ENCODE data around the gene FAM53B.

The FAM53B gene

DNA sequence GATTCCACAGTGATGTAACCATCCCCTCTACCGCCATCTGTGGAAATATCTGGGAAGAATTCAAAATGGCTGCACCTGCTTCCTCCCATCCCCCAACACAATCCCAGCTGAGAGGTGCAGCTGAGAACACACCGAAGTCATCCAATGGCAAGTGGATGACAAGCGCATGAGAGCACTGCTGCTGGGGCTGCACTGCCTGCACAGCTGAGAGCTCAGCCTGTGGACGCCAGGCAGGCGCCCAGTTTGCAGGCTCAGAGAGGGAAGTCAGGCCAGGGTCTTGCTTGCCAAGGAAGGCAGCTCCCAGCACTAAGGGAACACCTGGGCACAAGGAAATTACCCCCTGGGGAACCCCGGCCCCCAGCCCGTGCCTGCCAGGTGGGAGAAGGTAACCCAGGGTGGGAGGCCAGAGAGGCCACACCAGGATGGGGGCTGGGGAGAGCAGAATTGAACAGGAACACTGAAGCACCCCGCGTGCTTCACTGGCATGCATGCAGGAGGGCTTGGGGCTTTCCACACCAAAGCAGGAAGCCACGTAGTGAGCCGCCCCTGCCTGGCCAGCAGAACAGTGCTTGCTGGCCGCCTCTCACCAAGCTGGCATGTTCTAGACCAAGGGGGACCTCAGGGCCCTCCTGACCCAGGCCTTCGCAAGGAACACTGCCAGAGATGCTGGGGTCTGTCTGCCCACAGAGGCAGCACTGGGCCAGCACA, 46.2 kb downstream of the FAM53B start:
- DNase-seq (ENCODE audit: low read depth, low spot score): no peak

DNA sequence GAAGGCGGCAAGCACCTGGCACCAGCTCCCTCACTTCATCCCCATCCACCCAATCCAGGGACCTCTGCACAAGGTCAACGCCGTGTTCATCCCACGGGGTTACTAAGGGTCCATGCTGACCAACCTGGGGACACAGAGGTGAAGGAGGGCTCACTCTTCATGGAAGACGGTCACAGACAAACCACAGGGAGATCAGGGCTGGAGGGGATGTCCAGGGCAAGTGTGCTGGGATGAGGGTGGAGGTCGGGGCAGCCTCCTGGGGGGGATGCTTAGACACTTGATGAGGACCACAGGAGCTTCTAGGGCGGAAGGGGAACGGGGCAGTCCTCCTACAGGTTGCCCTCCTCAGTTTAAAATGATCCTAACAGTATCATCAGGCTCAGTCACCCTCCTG, 46.7 kb downstream of the FAM53B start:
- DNase-seq (ENCODE audit: low read depth, low spot score): no peak

DNA sequence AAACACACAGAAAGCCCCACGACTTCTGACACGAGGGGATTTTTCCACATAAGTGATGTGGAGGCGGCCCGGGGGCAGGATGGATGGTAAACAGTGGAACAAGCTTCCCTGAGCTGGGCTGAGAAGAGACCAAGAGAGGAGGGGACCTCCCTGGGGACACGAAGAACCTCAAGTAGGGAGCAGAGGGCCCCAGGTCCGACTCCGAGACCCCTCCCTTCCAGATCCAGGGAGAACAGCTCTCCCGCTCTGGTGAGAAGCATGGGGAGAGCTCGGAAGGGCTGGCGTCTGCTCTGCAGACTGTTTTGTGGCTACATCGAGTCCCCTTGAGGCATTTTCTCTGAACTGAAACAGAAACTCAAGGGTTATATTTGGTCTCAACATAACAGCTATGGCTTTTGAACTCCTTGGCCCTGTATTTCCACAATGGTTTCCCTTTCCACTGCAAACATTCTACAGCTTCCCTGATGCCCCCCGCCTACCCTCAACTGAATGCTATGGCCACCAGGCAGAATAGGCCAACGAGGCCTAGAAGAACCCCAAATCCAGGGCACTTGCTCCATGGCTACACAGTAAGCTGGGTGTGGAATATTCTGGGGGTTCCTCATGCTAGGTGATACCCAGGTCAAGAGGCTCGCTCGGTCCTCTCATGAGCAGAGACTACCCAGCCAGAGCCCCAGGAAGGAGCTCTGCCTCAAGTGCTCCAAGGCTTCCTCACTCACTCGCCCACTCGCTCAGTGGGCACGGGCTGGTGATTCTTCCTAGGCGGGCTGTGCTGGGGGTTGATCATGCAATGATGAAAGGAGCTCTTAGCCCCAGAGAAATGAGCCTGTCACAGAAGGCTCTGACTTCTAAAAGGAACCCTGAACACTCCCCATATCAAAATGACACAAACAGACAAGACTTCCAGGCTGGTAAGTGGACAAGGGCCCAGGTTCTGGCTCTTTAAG, 47.5 kb downstream of the FAM53B start:
- no peak for DNase-seq (ENCODE audit: low read depth, low spot score)

DNA sequence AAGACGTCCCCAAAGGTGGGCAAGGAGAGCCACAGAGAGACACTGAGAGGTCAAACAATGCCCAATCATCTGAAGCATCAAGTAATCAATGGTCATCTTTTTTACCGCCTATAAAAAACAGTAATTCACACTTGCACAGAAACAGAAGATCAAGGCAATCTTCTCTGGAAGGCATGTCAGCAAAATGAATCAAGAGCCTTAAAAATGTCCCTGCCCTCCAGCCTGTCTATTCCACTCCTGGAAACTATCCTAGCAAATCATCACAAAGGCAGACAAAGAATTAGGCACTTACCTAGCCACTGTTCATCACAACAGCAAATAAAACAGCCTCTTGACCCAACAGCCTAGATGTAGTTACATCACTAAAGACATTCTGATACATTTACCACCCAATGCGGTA, 48.9 kb downstream of the FAM53B start:
- DNase-seq (ENCODE audit: low read depth, low spot score): no peak

DNA sequence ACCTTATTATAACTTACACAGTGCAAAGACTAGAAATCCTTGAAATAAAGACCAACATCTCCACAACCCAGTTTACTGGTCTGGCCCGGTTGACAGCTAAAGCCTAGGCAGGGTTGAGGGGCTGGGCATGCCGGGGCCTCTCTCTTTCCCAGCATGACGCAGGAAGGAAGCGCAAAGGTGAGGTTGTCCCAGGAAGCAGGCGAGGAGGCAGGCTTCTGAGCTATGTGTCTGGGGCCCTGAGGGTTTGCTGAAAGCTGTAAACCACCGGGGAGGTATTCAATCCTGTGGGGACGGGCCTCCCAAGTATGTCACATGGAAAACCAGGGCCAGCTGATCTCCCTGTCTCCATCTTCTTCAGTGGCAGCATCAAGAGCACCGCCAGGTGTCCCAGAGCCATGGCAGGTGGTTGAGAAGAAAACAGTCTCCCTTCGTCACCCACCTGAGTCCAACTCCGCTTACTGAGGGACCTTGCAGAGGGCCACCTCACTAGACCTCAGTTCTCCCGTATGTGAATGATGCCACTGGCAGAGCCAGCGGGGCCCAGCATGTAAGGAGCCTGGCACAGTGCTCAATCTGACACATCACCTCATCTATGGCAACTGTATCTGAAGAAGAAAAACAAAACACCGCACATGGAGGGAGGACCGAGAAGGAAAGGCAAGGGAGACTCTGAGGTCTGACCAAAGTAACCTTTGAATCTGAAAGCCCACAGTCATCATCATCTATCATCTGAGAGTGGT, 49.5 kb downstream of the FAM53B start:
- DNase-seq (ENCODE audit: low read depth, low spot score): no peak

DNA sequence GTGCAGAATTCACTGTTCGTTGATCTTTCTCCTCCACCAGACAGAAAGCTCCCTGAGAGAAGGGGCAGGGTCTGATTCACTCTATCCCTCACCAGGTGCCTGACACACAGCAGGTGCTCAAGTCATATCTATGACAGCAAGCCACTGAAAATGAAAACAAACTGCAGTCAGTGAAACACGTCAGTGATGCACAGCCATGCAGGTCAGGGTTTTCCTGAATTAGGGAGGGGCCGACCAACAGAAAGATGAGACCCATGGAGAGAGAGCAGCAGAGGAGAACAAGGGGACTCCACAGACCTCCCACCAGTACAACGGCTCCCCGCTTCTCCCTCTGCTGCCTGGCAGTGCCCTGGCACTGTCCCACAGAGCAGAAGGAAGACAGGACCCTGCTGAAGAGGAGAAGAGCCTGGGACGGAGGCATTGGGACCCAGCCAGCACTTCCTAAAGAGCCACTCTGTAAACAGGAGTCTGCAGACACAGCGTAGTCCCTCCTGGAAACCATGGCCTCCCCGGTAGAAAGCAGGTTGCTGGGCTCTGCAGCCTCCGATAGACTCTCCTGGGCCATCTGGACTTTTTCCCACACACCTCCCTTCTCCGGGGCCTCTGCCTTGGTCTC, 50.3 kb downstream of the FAM53B start:
- DNase-seq (ENCODE audit: low read depth, low spot score): no peak

DNA sequence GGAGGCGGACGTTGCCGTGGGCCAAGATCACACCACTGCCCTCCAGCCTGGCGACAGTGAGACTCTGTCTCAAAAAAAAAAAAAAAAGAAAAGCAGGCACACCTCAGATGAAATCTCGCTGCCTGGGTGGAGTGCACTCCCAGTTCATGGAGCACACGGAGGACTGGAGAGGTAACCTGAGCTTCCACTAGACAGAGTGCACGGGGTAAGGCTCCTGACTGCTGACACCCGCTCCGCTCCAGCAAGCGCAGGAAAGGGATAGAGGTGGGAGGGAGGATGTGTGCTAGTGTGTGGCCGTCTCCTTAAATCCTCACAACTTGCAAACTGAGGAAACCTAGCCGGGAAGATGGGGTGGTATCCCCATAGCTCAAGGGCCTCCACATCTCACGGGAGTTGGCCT, 50.8 kb downstream of the FAM53B start:
- no peak for DNase-seq (ENCODE audit: low read depth, low spot score)

DNA sequence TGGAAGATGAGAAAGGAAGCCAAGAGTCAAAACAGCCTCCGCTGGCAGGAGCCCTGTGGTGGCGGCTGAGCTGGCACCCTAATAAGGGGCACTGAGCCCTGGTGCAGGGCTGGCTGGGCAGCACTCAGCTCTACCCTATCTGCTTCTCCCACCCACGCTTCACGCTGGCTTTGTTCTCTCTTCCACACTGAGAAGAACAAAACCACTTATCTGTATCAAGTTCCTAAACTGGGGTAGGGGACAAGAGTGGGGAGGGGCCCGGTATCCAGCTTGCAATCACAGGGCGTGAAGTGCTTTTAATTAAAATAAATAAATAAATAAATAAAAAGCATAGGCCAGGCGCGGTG, 52.1 kb downstream of the FAM53B start:
- no peak for DNase-seq (ENCODE audit: low read depth, low spot score)

DNA sequence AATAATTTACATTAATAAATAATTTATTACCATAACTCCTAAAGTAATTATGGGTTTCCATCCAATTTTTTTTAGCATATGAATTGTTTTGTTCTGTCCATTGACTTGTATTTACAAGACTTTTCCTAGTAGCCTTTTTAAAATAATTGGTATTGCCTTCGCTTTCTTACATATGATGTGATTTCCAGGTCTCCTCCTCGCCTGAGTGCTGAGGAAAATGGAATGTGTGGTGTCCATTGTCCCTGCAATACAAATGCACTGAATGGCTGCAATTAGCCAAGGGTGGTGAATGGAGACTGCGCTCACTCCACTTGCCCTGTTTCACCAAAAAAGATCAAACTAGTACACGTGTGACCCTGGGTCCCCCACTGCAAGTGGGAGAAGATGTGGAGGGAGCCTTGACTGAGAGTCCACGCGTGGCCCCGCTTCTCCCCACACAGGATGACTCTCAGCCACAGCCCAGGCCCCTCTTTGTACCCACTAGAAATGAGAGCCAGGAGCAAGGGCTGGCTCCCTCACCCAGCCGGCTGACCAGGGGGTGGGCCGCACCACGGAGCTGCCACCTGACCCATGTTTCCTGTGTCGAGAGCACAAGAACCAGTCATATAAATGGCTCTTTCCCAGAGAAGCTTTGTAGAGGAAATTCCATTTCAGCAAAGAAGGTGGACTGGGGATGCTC, 52.6 kb downstream of the FAM53B start:
- DNase-seq (ENCODE audit: low read depth, low spot score): no peak

DNA sequence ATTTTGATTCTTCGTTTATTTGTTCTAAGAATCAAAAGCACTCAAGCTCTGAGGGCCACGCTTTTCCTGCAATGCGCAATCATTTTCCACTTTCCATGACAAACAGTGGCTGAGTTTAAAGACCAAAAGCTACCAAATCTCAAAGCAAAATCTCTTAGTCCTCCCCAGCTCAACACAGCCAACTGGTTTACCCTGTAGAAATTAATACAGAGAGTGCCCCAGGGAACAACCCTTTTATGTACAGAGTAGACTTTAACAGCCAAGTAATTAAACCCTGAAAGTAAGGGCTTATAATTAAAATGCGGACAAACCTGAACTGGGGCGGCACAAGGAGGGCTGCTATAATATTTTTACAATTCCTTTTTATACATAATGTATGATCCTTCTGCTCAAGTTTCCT, 53.2 kb downstream of the FAM53B start:
- no peak for DNase-seq (ENCODE audit: low read depth, low spot score)

DNA sequence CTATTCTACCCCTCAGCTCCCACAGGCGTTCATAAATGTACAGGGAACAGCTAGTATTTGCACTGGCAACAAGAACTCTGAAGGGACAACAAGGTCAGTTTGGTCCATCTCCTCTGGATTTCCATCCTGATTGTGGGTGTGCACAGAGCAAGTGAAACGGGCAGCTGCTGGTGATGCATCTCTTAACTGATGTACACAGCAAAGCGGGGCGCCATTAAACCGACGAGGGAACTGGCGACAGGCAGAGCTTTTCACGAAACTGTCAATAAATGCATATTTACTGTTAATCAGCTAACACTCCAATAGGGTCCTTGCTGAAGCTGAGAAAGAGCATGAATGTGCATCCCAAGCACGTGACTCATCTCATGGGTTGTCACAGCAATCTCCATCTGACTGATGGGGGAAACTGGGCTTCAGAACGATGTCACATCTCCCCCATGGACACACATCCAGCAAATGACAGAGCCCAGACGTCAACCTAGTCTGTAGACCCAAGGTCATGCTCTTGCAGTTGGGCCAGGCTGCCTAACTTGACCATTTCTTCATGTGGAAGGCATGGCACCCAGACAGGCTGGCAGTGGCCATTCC, 54.2 kb downstream of the FAM53B start:
- no peak for DNase-seq (ENCODE audit: low read depth, low spot score)

DNA sequence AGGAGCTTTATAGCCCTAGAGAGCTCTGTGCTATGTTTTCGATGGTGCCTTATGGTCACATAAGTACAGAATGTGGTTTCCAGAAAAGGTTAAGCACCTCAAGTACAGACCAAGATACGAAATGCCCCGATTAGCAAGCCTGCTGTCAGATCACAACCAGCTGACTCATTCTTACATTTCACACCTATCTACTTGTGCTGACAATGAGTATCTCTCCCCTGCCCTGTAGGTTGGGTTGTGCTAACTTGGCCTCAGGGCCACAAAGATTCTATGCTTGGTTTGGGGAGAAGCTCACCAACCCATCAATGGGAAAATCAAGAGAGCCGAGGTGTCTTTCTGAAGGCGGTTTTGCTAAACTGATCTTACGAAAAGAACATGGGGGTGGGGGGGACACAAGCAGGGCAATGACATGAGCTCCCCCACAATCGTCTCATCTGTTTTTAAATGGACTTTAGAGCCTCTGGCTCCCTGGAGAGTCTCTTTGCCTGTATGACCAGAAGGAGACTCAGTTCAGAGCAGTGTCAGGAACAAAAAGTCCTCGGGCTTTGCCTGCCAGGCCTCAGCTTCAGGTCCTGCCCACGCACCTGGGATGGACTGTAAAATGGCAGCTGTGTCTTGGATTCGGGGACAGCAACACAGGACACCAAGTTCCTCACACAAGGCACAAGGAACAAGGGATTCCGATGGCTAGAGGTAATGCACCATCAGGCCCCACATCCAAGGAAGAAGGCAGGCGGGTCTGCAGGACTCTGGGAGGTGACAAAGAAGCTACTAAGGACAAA, 55.1 kb downstream of the FAM53B start:
- peak; percentile 25 for DNase-seq (ENCODE audit: low read depth, low spot score)

DNA sequence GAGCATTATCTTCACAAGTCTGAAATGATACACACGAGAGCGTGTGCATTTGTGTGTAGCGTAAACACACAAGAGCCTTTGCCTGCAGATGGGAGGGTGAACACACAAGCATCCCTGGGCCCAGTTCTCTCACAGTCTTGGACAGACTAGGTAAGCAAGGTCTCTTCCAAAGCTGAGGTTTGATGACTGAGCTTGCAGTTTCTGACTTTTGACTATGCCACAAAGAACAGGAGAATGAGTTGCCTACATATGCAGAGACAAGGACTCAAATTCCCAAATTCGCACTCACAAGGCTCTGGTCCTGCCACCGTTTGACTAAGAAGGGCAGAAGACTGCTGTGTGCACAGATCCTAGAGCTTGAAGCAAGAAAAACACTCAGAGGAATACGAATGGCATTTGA, 55.8 kb downstream of the FAM53B start:
- no peak for DNase-seq (ENCODE audit: low read depth, low spot score)

DNA sequence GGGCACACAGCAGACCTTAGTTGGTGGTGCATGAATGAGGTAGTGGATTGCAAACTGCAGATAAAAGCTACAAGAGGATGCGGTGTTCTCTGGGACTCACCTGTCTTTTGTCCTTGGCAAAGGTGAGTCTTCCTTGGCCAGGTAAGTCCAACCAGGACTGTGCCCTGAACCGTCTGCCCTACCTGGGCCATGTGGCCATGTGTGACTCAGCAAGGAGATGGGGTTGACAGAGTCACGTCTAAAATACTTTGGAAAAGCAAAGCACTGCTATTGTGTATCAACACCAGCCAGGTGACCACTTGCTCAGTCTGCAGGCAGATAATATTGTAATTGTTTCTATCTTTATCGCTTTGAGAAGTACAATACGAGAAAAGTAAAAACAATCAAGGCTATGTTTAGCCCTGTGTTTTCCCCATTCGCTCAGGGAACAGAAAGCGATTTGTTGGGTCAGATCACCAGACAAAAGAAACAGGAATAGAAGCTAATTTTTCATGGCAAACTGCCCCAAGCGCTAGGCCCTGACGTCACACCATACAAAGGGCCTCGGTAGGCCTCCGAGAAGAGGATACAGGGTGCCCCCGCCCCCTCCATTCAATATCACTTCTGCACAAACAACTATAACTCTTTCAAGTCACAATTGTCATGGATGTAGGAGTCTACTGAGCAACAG, 57.3 kb downstream of the FAM53B start:
- no peak for DNase-seq (ENCODE audit: low read depth, low spot score)

DNA sequence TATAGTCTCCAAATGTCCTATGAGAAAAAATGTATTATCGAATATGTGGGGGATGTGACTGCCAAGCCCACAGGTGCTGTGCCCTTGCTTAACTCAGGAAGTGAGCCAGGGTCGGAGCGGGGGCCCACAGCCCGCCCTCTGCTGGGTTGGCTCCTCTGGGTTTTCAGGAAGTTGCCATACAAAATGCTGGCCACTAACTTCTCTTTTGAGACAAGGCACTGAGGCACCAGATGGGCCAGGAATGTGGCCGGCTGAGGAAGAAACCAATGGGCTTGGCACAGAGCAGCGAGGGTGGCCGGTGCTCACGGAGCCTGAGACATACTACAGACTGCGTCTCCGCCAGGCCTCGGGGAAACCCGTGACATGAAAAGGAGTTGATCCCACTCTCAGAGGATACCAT, 58.9 kb downstream of the FAM53B start:
- DNase-seq (ENCODE audit: low read depth, low spot score): no peak

DNA sequence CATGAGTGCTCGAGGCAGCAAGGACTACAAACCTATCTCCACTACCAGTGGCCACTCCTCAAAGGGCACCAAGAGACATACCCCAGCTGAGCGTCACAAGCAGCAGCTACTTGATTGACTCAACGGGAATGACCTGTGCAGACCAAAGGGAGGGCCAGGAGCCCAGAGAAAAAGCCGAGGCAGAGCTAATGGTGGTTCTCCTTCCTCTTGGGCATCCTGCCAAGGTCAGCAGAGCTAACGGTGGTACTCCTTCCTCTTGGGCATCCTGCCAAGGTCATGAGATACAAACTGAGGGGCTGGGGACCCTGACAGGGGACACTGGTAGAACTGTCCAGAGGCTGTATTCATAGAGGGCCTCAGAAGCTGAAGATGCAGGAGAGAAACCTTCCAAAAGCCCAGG, 60.4 kb downstream of the FAM53B start:
- no peak for DNase-seq (ENCODE audit: low read depth, low spot score)

DNA sequence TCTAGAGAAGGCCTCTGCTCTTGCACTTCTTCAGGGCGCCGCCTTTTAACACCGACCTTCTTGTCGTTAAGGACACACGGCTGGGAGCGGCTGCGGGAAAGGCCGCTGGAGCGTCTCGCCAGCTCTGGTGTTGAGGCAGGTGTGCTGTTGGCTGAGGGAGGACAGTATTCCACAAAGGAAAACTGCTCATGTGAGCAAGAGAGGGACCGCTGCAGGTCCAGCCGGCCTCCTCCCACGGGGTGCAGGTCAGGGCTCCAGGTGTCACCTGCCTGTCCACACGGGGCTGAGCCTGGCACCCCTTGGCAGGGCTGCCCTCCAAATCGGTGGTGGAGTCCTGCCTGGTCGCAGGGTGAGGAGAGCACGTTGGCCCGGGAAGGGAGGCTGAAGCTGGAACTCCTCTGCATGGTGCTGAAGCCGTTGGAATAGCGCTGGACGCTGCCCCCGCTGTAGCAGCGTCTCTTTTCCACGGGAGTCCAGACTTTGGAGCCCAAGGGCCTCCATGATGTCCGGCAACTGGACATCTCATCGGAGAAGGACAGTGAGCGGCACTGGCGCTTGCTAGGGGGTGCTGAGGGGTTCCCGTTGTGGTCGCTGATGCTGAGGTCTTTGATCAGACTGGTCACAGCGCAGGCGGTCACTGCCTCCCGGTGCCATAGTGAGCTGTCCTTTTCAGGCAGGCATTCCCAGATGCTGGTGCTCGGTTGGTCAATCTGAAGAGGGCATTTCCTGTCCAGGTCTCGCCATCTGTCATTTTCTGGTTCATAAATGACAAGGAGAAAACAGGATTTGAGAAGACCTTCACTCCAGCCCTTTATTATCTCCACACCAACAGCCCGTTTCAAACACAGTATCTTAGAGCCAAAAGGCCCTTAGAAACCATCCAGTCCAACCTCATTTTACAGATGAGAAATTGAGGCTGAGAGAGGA, 62.3 kb downstream of the FAM53B start:
- DNase-seq (ENCODE audit: low read depth, low spot score): no peak

DNA sequence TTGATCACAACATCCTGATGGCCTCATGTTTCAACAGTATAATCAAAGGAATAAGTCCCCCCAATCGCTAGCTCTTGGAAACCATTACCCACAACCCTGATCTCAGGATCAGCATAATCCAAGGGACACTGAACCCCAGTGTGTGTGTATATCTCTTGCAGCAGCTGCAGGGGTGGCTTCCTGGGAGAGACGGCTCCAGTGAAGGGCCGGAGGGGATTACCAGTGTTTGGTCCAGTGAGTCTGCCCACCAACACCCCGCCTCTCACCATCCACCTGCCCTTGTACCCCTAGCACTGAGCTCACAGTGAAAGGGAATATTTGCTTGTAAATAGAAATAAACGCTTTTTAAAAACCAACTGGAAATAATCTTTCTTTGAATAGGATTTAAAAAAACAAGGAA, 63.1 kb downstream of the FAM53B start:
- no peak for DNase-seq (ENCODE audit: low read depth, low spot score)

DNA sequence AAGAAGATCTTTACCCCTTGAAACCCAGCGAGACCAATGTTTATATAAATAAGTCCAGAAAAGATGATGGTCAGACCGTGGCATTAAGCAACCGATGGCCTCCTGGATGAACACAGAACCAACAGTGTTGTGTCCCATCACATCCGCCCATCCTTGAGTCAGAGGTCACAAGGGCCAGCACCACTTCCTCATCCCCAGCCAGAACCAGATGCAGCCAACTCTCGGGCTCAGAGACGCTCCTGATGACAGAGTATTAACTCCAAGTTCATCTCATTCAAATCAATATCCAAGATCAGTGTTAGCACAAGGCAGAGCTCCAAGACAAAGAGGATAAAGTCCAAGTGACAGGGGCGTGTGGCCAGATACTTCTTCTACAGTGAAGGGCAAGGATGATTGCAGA, 63.5 kb downstream of the FAM53B start:
- DNase-seq (ENCODE audit: low read depth, low spot score): no peak
